ENCODE results near the gene GSE1.
A peak's percentile ranks its signal among the peaks of the same experiment; 100 is the strongest.
"Not testable (repeated sequence)": the region's sequence is repeated elsewhere in the genome, so short reads cannot be mapped to it uniquely, and the experiment has no call there.

The GSE1 gene

GRCh38 chr16:85592277-85592676, 20.8 kb upstream of the GSE1 start:
- DNase-seq, result not testable (repeated sequence)

GRCh38 chr16:85592700-85593493, 20.2 kb upstream of the GSE1 start:
- no peak for DNase-seq

GRCh38 chr16:85593494-85594221, 19.5 kb upstream of the GSE1 start:
- peak; percentile 92 for DNase-seq

GRCh38 chr16:85594273-85594977, 18.7 kb upstream of the GSE1 start:
- DNase-seq, result peak; percentile 67

GRCh38 chr16:85594978-85595661, 18.0 kb upstream of the GSE1 start:
- no peak for DNase-seq

- DNase-seq, result peak; percentile 70
These were observed 17.2 kb upstream of the GSE1 start for GRCh38 chr16:85595812-85596502.

- no peak for DNase-seq
These were observed 15.0 kb upstream of the GSE1 start for GRCh38 chr16:85598141-85598540.

GRCh38 chr16:85600078-85600477, 13.0 kb upstream of the GSE1 start:
- no peak for DNase-seq

- no peak for DNase-seq
These were observed 12.4 kb upstream of the GSE1 start for GRCh38 chr16:85600530-85601271.

GRCh38 chr16:85601272-85601639, 11.9 kb upstream of the GSE1 start:
- no peak for DNase-seq

GRCh38 chr16:85601730-85602401, 11.3 kb upstream of the GSE1 start:
- DNase-seq, result peak; percentile 64

GRCh38 chr16:85602402-85603202, 10.5 kb upstream of the GSE1 start:
- no peak for DNase-seq

- DNase-seq, result no peak
These were observed 9.8 kb upstream of the GSE1 start for GRCh38 chr16:85603203-85603755.

- DNase-seq, result no peak
These were observed 8.9 kb upstream of the GSE1 start for GRCh38 chr16:85604145-85604705.

GRCh38 chr16:85605051-85605911, 7.8 kb upstream of the GSE1 start:
- DNase-seq, result no peak

- no peak for DNase-seq
These were observed 6.9 kb upstream of the GSE1 start for GRCh38 chr16:85605912-85606841.

GRCh38 chr16:85606904-85607303, 6.2 kb upstream of the GSE1 start:
- peak; percentile 50 for DNase-seq

All from eye (tissue), 1 donor.